ENCODE results near the gene LACC1. TPM values are rescaled to one million over a fixed set of nuclear protein-coding genes. Genes with fewer than 3 reads are reported as not detected.

The LACC1 gene
- total RNA-seq, 8 experiments from 2014 or later: 1.1 to 8.4 (median 1.9) TPM

GRCh38 chr13:43908156-43909126 lies 28.7 kb downstream of the LACC1 start:
- no peak overlapping the region for H3K4me3 ChIP-seq
- peak in 4 of 8 experiments; percentile 15 to 67 (median 50) for ATAC-seq (replicated peaks in 6 of 8)
- in situ Hi-C loops (cut with MboI; ENCODE audit: low pct_unique_long_range_greater_than_20kb in 2 of 9, low sequenced_read_pairs in 9 of 9, unreplicated experiment in 9 of 9): loop anchor here (10.0 to 25.0 kb wide), 9 partner anchors 129 to 1079 kb away; partner anchors contain the start of genes GPALPP1 (in 1 of the 9) and NUFIP1 (in 1 of the 9)
- H3K27ac ChIP-seq: no peak overlapping the region
- WGBS, 10 experiments: 13 to 88% (median 40%) methylated on average over 1 to 2 of the region's 2 CpGs; no CpG with 5 or more reads in 1 of the 10 experiments
- peaks cover 14 to 16% of the 10 kb centered on the region in 2 donors for H3K4me1 ChIP-seq (replicated peaks in 1 of 2)

- in situ Hi-C loops (cut with MboI; ENCODE audit: low pct_unique_long_range_greater_than_20kb in 2 of 9, low sequenced_read_pairs in 9 of 9, unreplicated experiment in 9 of 9): loop anchor here in 8 of 9 experiments (25.0 kb wide), 6 partner anchors 126 to 1076 kb away; partner anchors contain the start of genes GPALPP1 (in 1 of the 8) and NUFIP1 (in 1 of the 8)
- no peak overlapping the region for H3K27ac ChIP-seq
- no peak for ATAC-seq (replicated peaks in 6 of 8)
- peaks cover 14 to 16% of the 10 kb centered on the region in 2 donors for H3K4me1 ChIP-seq (replicated peaks in 1 of 2)
- no peak overlapping the region for H3K4me3 ChIP-seq
Measured at GRCh38 chr13:43910856-43911255, 31.2 kb downstream of the LACC1 start.

GRCh38 chr13:43911278-43911677 lies 31.6 kb downstream of the LACC1 start:
- WGBS, 10 experiments: 13 to 71% (median 32%) methylated on average over 1 to 2 of the region's 2 CpGs; no CpG with 5 or more reads in 4 of the 10 experiments
- peak in 3 of 8 experiments; percentile 24 to 31 (median 29) for ATAC-seq (replicated peaks in 6 of 8)
- in situ Hi-C loops (cut with MboI; ENCODE audit: low pct_unique_long_range_greater_than_20kb in 2 of 9, low sequenced_read_pairs in 9 of 9, unreplicated experiment in 9 of 9): loop anchor here in 8 of 9 experiments (25.0 kb wide), 6 partner anchors 126 to 1076 kb away; partner anchors contain the start of genes GPALPP1 (in 1 of the 8) and NUFIP1 (in 1 of the 8)
- H3K4me1 ChIP-seq (replicated peaks in 1 of 2): peaks cover 14 to 16% of the 10 kb centered on the region in 2 donors
- no peak overlapping the region for H3K4me3 ChIP-seq
- H3K27ac ChIP-seq: no peak overlapping the region

GRCh38 chr13:43911871-43912270 lies 32.2 kb downstream of the LACC1 start:
- in situ Hi-C loops (cut with MboI; ENCODE audit: low pct_unique_long_range_greater_than_20kb in 2 of 9, low sequenced_read_pairs in 9 of 9, unreplicated experiment in 9 of 9): loop anchor here in 8 of 9 experiments (25.0 kb wide), 6 partner anchors 125 to 1075 kb away; partner anchors contain the start of genes GPALPP1 (in 1 of the 8) and NUFIP1 (in 1 of the 8)
- peaks cover 14 to 16% of the 10 kb centered on the region in 2 donors for H3K4me1 ChIP-seq (replicated peaks in 1 of 2)
- WGBS, 10 experiments: 55 to 100% (median 80%) methylated on average over 1 to 2 of the region's 3 CpGs; no CpG with 5 or more reads in 3 of the 10 experiments
- peak in 5 of 8 experiments; percentile 85 to 95 (median 93) for ATAC-seq (replicated peaks in 6 of 8)
- H3K4me3 ChIP-seq: no peak overlapping the region
- H3K27ac ChIP-seq: no peak overlapping the region

- Histone ChIP-seq H3K4me3 (no peak overlapping the region), H3K4me1 (replicated peaks in 1 of 2) (peaks cover 9 to 16% of the 10 kb centered on the region in 2 donors), H3K27ac (no peak overlapping the region)
- 50 to 100% (median 77%) methylated on average over 1 to 6 of the region's 6 CpGs; no CpG with 5 or more reads in 2 of the 10 experiments for WGBS, 10 experiments
- no peak for ATAC-seq (replicated peaks in 6 of 8)
- in situ Hi-C loops (cut with MboI; ENCODE audit: low pct_unique_long_range_greater_than_20kb in 2 of 9, low sequenced_read_pairs in 9 of 9, unreplicated experiment in 9 of 9): loop anchor here in 8 of 9 experiments (25.0 kb wide), 6 partner anchors 122 to 1072 kb away; partner anchors contain the start of genes GPALPP1 (in 1 of the 8) and NUFIP1 (in 1 of the 8)
Measured at GRCh38 chr13:43915451-43915850, 35.7 kb downstream of the LACC1 start.

- no peak overlapping the region for H3K27ac ChIP-seq
- WGBS, 10 experiments: 0 to 53% (median 21%) methylated on average over 2 of the region's 2 CpGs; no CpG with 5 or more reads in 7 of the 10 experiments
- ATAC-seq (replicated peaks in 6 of 8): no peak
- peaks cover 6% of the 10 kb centered on the region in 2 donors for H3K4me1 ChIP-seq (replicated peaks in 1 of 2)
- in situ Hi-C loops (cut with MboI; ENCODE audit: low pct_unique_long_range_greater_than_20kb in 2 of 9, low sequenced_read_pairs in 9 of 9, unreplicated experiment in 9 of 9): loop anchor here in 8 of 9 experiments (25.0 kb wide), 6 partner anchors 120 to 1070 kb away; partner anchors contain the start of genes GPALPP1 (in 1 of the 8) and NUFIP1 (in 1 of the 8)
- H3K4me3 ChIP-seq: no peak overlapping the region
Measured at GRCh38 chr13:43916828-43917227, 37.1 kb downstream of the LACC1 start.

- no peak overlapping the region for H3K4me3 ChIP-seq
- H3K4me1 ChIP-seq (replicated peaks in 1 of 2): no peaks in the 10 kb centered on the region
- in situ Hi-C loops (cut with MboI; ENCODE audit: low pct_unique_long_range_greater_than_20kb in 2 of 9, low sequenced_read_pairs in 9 of 9, unreplicated experiment in 9 of 9): loop anchor here in 8 of 9 experiments (25.0 kb wide), 6 partner anchors 119 to 1069 kb away; partner anchors contain the start of genes GPALPP1 (in 1 of the 8) and NUFIP1 (in 1 of the 8)
- WGBS, 10 experiments: 46 to 96% (median 68%) methylated on average over 2 to 5 of the region's 5 CpGs
- no peak overlapping the region for H3K27ac ChIP-seq
- no peak for ATAC-seq (replicated peaks in 6 of 8)
Measured at GRCh38 chr13:43918636-43919035, 38.9 kb downstream of the LACC1 start.

- no peaks in the 10 kb centered on the region for H3K4me1 ChIP-seq (replicated peaks in 1 of 2)
- 88 to 100% (median 100%) methylated on average over 1 of the region's 1 CpG; no CpG with 5 or more reads in 5 of the 10 experiments for WGBS, 10 experiments
- no peak overlapping the region for H3K27ac ChIP-seq
- in situ Hi-C loops (cut with MboI; ENCODE audit: low pct_unique_long_range_greater_than_20kb in 2 of 9, low sequenced_read_pairs in 9 of 9, unreplicated experiment in 9 of 9): loop anchor here in 8 of 9 experiments (25.0 kb wide), 6 partner anchors 116 to 1066 kb away; partner anchors contain the start of genes GPALPP1 (in 1 of the 8) and NUFIP1 (in 1 of the 8)
- ATAC-seq (replicated peaks in 6 of 8): peak in 3 of 8 experiments; percentile 35 to 91 (median 89)
- no peak overlapping the region for H3K4me3 ChIP-seq
Measured at GRCh38 chr13:43920965-43921674, 41.4 kb downstream of the LACC1 start.

- in situ Hi-C loops (cut with MboI; ENCODE audit: low pct_unique_long_range_greater_than_20kb in 2 of 9, low sequenced_read_pairs in 9 of 9, unreplicated experiment in 9 of 9): loop anchor here in 8 of 9 experiments (25.0 kb wide), 6 partner anchors 113 to 1063 kb away; partner anchors contain the start of genes GPALPP1 (in 1 of the 8) and NUFIP1 (in 1 of the 8)
Measured at GRCh38 chr13:43924549-43925245, 45.0 kb downstream of the LACC1 start.

GRCh38 chr13:43929947-43930346 lies 50.2 kb downstream of the LACC1 start:
- in situ Hi-C loops (cut with MboI; ENCODE audit: low pct_unique_long_range_greater_than_20kb in 2 of 9, low sequenced_read_pairs in 9 of 9, unreplicated experiment in 9 of 9): no loop called here
- WGBS, 10 experiments: 67 to 89% (median 88%) methylated on average over 1 of the region's 1 CpG; no CpG with 5 or more reads in 6 of the 10 experiments
- ATAC-seq (replicated peaks in 6 of 8): peak in 2 of 8 experiments; percentile 84 to 92
- H3K27ac ChIP-seq: no peak overlapping the region
- H3K4me1 ChIP-seq (replicated peaks in 1 of 2): no peaks in the 10 kb centered on the region
- no peak overlapping the region for H3K4me3 ChIP-seq

More at GRCh38 chr13:43924549-43925245, 45.0 kb downstream of the LACC1 start:
- H3K27ac ChIP-seq: no peak overlapping the region
- 50 to 100% (median 88%) methylated on average over 1 to 5 of the region's 5 CpGs; no CpG with 5 or more reads in 2 of the 10 experiments for WGBS, 10 experiments
- no peak for ATAC-seq (replicated peaks in 6 of 8)
- no peaks in the 10 kb centered on the region for H3K4me1 ChIP-seq (replicated peaks in 1 of 2)
- H3K4me3 ChIP-seq: no peak overlapping the region

GRCh38 chr13:43933378-43933777 lies 53.7 kb downstream of the LACC1 start:
- Histone ChIP-seq H3K4me3 (no peak overlapping the region), H3K4me1 (replicated peaks in 1 of 2) (peaks cover 6 to 20% of the 10 kb centered on the region in 2 donors), H3K27ac (no peak overlapping the region)
- in situ Hi-C loops (cut with MboI; ENCODE audit: low pct_unique_long_range_greater_than_20kb in 2 of 9, low sequenced_read_pairs in 9 of 9, unreplicated experiment in 9 of 9): no loop called here
- 17 to 81% (median 73%) methylated on average over 1 to 2 of the region's 2 CpGs; no CpG with 5 or more reads in 1 of the 10 experiments for WGBS, 10 experiments
- ATAC-seq (replicated peaks in 6 of 8): no peak
